H9 (cell line): ENCODE data around the gene FXYD7. TPM values are rescaled to one million over a fixed set of nuclear protein-coding genes. Genes with fewer than 3 reads are reported as not detected.

ENCODE experiments used
- DNase-seq: peaks from one replicate; pipeline ENCODE4 v3.0.0-alpha.2; 2017
- H2AFZ ChIP-seq: one replicate; pipeline ENCODE4 v1.6.1; 2013; ENCODE audit warnings: mild to moderate bottlenecking, low read length, control low read depth, moderate library complexity
- H2AK5ac ChIP-seq: 2 replicates; pipeline ENCODE4 v1.6.1; 2013; ENCODE audit warnings: low read length, control low read depth, mixed read lengths; ENCODE audit not compliant: insufficient read length
- H2BK120ac ChIP-seq: one replicate; pipeline ENCODE4 v1.6.1; 2013; ENCODE audit warnings: low read depth, mild to moderate bottlenecking, low read length, control low read depth, inconsistent platforms; ENCODE audit not compliant: poor library complexity, severe bottlenecking
- H2BK12ac ChIP-seq: 2 replicates; pipeline ENCODE4 v1.6.1; 2013; ENCODE audit warnings: low read length, control low read depth, mixed read lengths, low read depth; ENCODE audit not compliant: insufficient read length
- H2BK15ac ChIP-seq: 2 replicates; pipeline ENCODE4 v1.6.1; 2013; ENCODE audit warnings: low read depth, low read length, control low read depth
- H2BK20ac ChIP-seq: one replicate; pipeline ENCODE4 v1.6.1; 2013; ENCODE audit warnings: low read depth, mild to moderate bottlenecking, low read length, control low read depth, inconsistent platforms; ENCODE audit not compliant: poor library complexity, severe bottlenecking
- H2BK5ac ChIP-seq: 2 replicates; pipeline ENCODE4 v1.6.1; 2013; ENCODE audit warnings: low read length, control low read depth, mixed read lengths; ENCODE audit not compliant: insufficient read length
- H3K14ac ChIP-seq: 2 replicates; pipeline ENCODE4 v1.6.1; 2013; ENCODE audit warnings: low read length, control low read depth; ENCODE audit not compliant: insufficient read depth
- H3K18ac ChIP-seq: 2 replicates; pipeline ENCODE4 v1.6.1; 2013; ENCODE audit warnings: low read depth, mild to moderate bottlenecking, mixed read lengths, low read length, control low read depth; ENCODE audit not compliant: insufficient read length
- H3K23ac ChIP-seq: 2 replicates; pipeline ENCODE4 v1.6.1; 2013; ENCODE audit warnings: low read length, control low read depth, mixed read lengths, low read depth; ENCODE audit not compliant: insufficient read length
- H3K23me2 ChIP-seq: 2 replicates; pipeline ENCODE4 v1.6.1; 2013; ENCODE audit warnings: low read depth, mild to moderate bottlenecking, mixed read lengths, low read length, control low read depth; ENCODE audit not compliant: insufficient read length, poor library complexity, severe bottlenecking
- H3K27ac ChIP-seq: 2 replicates; pipeline ENCODE4 v1.5.1; 2013; ENCODE audit warnings: low read length, control low read depth, mixed read lengths, low read depth; ENCODE audit not compliant: insufficient read length
- H3K27me3 ChIP-seq: 2 replicates; pipeline ENCODE4 v1.6.1; 2013; ENCODE audit warnings: low read length, control low read depth, inconsistent platforms; ENCODE audit not compliant: insufficient read depth
- H3K4ac ChIP-seq: 2 replicates; pipeline ENCODE4 v1.6.1; 2013; ENCODE audit warnings: low read depth, mild to moderate bottlenecking, control low read depth, inconsistent platforms, low read length, moderate library complexity
- H3K4me1 ChIP-seq: 2 replicates; pipeline ENCODE4 v1.6.1; 2013; ENCODE audit warnings: low read length, control low read depth, inconsistent platforms; ENCODE audit not compliant: insufficient read depth
- H3K4me2 ChIP-seq: 2 replicates; pipeline ENCODE4 v1.6.1; 2013; ENCODE audit warnings: low read length, control low read depth, mixed read lengths; ENCODE audit not compliant: insufficient read length, insufficient read depth
- H3K56ac ChIP-seq: 2 replicates; pipeline ENCODE4 v1.6.1; 2013; ENCODE audit warnings: low read depth, mild to moderate bottlenecking, mixed read lengths, low read length, control low read depth; ENCODE audit not compliant: insufficient read length
- H3K79me1 ChIP-seq: 2 replicates; pipeline ENCODE4 v1.6.1; 2013; ENCODE audit warnings: low read depth, mild to moderate bottlenecking, moderate library complexity, low read length, control low read depth, inconsistent platforms; ENCODE audit not compliant: insufficient read depth, poor library complexity, severe bottlenecking
- H3K79me2 ChIP-seq: 2 replicates; pipeline ENCODE4 v1.6.1; 2013; ENCODE audit warnings: low read length, control low read depth, inconsistent platforms; ENCODE audit not compliant: insufficient read depth
- H3K9ac ChIP-seq: 2 replicates; pipeline ENCODE4 v1.6.1; 2013; ENCODE audit warnings: low read length, control low read depth, mixed read lengths; ENCODE audit not compliant: insufficient read length; ENCODE audit errors: extremely low read depth
- H3K9me3 ChIP-seq: one replicate; pipeline ENCODE4 v1.6.1; 2013; ENCODE audit warnings: low read depth, low read length, inconsistent platforms; ENCODE audit not compliant: control insufficient read depth
- H3T11ph ChIP-seq: one replicate; pipeline ENCODE4 v1.6.1; 2013; ENCODE audit warnings: mild to moderate bottlenecking, low read length, control low read depth, inconsistent platforms
- H4K20me1 ChIP-seq: one replicate; pipeline ENCODE4 v1.6.1; 2013; ENCODE audit not compliant: control insufficient read depth, insufficient read length, insufficient read depth
- H4K5ac ChIP-seq: 2 replicates; pipeline ENCODE4 v1.6.1; 2013; ENCODE audit warnings: low read depth, mild to moderate bottlenecking, mixed read lengths, low read length, control low read depth; ENCODE audit not compliant: insufficient read length
- H4K8ac ChIP-seq: replicated peaks from 2 replicates; pipeline ENCODE4 v1.6.1; 2013; ENCODE audit warnings: low read length, control low read depth, mixed read lengths, low read depth; ENCODE audit not compliant: insufficient read length
- H4K91ac ChIP-seq: 2 replicates; pipeline ENCODE4 v1.6.1; 2013; ENCODE audit warnings: low read depth, mild to moderate bottlenecking, moderate library complexity, mixed read lengths, low read length, control low read depth; ENCODE audit not compliant: insufficient read length
- H3K27ac Mint-ChIP-seq, 3 experiments: 2 replicates in 2 of 3; 3 replicates in 1 of 3; pipeline ENCODE4 v1.8.0; 2020 to 2021; ENCODE audit warnings: mixed read lengths in 3 of 3, mild to moderate bottlenecking in 1 of 3, moderate library complexity in 1 of 3
- H3K27me3 Mint-ChIP-seq: 2 replicates; pipeline ENCODE4 v1.8.0; 2021; ENCODE audit warnings: low read depth, mild to moderate bottlenecking, moderate library complexity, mixed read lengths
- H3K36me3 Mint-ChIP-seq, 3 experiments: 2 replicates in 2 of 3; 3 replicates in 1 of 3; pipeline ENCODE4 v1.8.0; 2020 to 2021; ENCODE audit warnings: low read depth in 3 of 3, mixed read lengths in 3 of 3; ENCODE audit not compliant: insufficient read depth in 1 of 3
- H3K4me1 Mint-ChIP-seq, 2 experiments: 2 replicates each; pipeline ENCODE4 v1.8.0; 2020; ENCODE audit warnings: mixed read lengths in 2 of 2
- H3K4me3 Mint-ChIP-seq, 2 experiments: 2 replicates in 1 of 2; 3 replicates in 1 of 2; pipeline ENCODE4 v1.8.0; 2020 to 2021; ENCODE audit warnings: mild to moderate bottlenecking in 2 of 2, mixed read lengths in 2 of 2, moderate library complexity in 1 of 2
- H3K9me3 Mint-ChIP-seq, 2 experiments: 2 replicates in 1 of 2; 3 replicates in 1 of 2; pipeline ENCODE4 v1.8.0; 2020; ENCODE audit warnings: mild to moderate bottlenecking in 2 of 2, mixed read lengths in 2 of 2, moderate library complexity in 1 of 2
- WGBS: extraction: QIAGEN DNeasy Blood & Tissue Kit; methylation state at CpG from one replicate; pipeline ENCODE4 v1.1.7; 2013; ENCODE audit warnings: missing lambda C conversion rate, low lambda C conversion rate, mixed read lengths; ENCODE audit not compliant: insufficient read length; ENCODE audit errors: extremely low coverage; 5-methylcytosine and 5-hydroxymethylcytosine counted together
- total RNA-seq: library from RNA; stranded (reverse); gene quantifications from 2 replicates; pipeline ENCODE4 v1.2.1, GENCODE V29; 2021
- TF ChIP-seq, protein P1 (sequence below): fragments of 200-600 bp; sonication (generic); conservative IDR thresholded peaks from 3 replicates; pipeline ENCODE4 v1.8.0; 2021; ENCODE audit warnings: antibody characterized with exemption, mild to moderate bottlenecking

Gene FXYD7
- total RNA-seq, 1 experiment from 2014 or later = 9.0 TPM

DNA sequence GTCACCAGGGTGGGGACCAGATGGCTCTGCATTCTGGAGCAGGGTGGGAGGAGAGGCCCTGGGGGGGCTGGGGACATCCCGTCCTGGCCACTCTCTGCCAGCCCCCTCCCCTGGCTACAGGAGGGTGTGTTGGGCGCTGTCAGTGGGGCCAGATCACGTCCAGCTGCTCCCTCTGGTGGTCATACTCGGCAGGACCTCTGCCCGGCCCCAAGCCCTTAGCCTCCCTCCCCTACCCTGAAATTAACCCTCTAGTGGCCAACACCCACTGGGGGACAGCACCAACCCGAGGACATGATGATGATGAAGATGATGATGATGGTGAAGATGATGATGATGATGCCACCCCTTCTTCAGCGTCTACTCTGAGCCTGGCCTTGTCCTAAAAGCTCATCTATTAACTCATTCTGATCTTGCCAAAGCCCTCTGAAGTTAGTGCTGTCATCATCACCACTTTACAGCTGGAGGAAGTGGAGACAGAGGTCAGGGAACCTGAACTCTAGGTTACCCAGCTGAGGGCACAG lies 7.6 kb upstream of the FXYD7 start:
- no peak overlapping the region for H4K5ac ChIP-seq
- H3K79me2 ChIP-seq = no peaks in the 10 kb centered on the region
- Mint-ChIP-seq H3K9me3 (no peaks in the 10 kb centered on the region; a peak in 1 of 5 replicates), H3K4me3 (peak overlapping the region in 1 of 2 experiments; percentile 30; a peak in 1 of 5 replicates), H3K4me1 (peaks cover 18 to 30% of the 10 kb centered on the region in 2 experiments), H3K36me3 (peaks cover 0 to 3% (median 0%) of the 10 kb centered on the region in 3 experiments; a peak in 1 of 7 replicates), H3K27ac (no peak overlapping the region), H3K27me3 (peaks cover 21% of the 10 kb centered on the region)
- WGBS = no CpG with 5 or more reads among the region's 7 CpGs
- H4K20me1 ChIP-seq = no peaks in the 10 kb centered on the region
- no peak overlapping the region for H3K4ac ChIP-seq
- no peak overlapping the region for H3T11ph ChIP-seq
- no peak overlapping the region for H2BK15ac ChIP-seq
- H2BK120ac ChIP-seq = no peak overlapping the region
- TF ChIP-seq, protein P1, sequence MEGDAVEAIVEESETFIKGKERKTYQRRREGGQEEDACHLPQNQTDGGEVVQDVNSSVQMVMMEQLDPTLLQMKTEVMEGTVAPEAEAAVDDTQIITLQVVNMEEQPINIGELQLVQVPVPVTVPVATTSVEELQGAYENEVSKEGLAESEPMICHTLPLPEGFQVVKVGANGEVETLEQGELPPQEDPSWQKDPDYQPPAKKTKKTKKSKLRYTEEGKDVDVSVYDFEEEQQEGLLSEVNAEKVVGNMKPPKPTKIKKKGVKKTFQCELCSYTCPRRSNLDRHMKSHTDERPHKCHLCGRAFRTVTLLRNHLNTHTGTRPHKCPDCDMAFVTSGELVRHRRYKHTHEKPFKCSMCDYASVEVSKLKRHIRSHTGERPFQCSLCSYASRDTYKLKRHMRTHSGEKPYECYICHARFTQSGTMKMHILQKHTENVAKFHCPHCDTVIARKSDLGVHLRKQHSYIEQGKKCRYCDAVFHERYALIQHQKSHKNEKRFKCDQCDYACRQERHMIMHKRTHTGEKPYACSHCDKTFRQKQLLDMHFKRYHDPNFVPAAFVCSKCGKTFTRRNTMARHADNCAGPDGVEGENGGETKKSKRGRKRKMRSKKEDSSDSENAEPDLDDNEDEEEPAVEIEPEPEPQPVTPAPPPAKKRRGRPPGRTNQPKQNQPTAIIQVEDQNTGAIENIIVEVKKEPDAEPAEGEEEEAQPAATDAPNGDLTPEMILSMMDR = peak; percentile 96
- H4K91ac ChIP-seq = no peak overlapping the region
- no peaks in the 10 kb centered on the region for H3K4me1 ChIP-seq
- H3K23ac ChIP-seq = no peak overlapping the region
- no peak overlapping the region for H3K27ac ChIP-seq
- H2AK5ac ChIP-seq = no peak overlapping the region
- H3K9me3 ChIP-seq = no peaks in the 10 kb centered on the region
- H3K14ac ChIP-seq = no peak overlapping the region
- peak overlapping the region; percentile 2 for H3K4me2 ChIP-seq
- no peak overlapping the region for H2AFZ ChIP-seq
- DNase-seq = peak; percentile 84
- no peak overlapping the region for H4K8ac ChIP-seq
- H3K27me3 ChIP-seq = no peaks in the 10 kb centered on the region; the same call in 1 of the 2 replicates
- H2BK5ac ChIP-seq = no peak overlapping the region
- H2BK20ac ChIP-seq = no peak overlapping the region
- H3K18ac ChIP-seq = no peak overlapping the region
- no peaks in the 10 kb centered on the region for H3K23me2 ChIP-seq
- H3K56ac ChIP-seq = no peak overlapping the region
- no peak overlapping the region for H2BK12ac ChIP-seq
- H3K9ac ChIP-seq = no peak overlapping the region
- no peaks in the 10 kb centered on the region for H3K79me1 ChIP-seq
